HG03280 (cell line): ENCODE data around the gene PFKFB3.

ENCODE experiments used
- ATAC-seq: cut with Tn5 transposase; IDR thresholded peaks from one replicate; pipeline ENCODE4 v1.9.1; 2021; ENCODE audit warnings: mild to moderate bottlenecking, moderate library complexity; ENCODE audit not compliant: unreplicated experiment

Gene PFKFB3

DNA sequence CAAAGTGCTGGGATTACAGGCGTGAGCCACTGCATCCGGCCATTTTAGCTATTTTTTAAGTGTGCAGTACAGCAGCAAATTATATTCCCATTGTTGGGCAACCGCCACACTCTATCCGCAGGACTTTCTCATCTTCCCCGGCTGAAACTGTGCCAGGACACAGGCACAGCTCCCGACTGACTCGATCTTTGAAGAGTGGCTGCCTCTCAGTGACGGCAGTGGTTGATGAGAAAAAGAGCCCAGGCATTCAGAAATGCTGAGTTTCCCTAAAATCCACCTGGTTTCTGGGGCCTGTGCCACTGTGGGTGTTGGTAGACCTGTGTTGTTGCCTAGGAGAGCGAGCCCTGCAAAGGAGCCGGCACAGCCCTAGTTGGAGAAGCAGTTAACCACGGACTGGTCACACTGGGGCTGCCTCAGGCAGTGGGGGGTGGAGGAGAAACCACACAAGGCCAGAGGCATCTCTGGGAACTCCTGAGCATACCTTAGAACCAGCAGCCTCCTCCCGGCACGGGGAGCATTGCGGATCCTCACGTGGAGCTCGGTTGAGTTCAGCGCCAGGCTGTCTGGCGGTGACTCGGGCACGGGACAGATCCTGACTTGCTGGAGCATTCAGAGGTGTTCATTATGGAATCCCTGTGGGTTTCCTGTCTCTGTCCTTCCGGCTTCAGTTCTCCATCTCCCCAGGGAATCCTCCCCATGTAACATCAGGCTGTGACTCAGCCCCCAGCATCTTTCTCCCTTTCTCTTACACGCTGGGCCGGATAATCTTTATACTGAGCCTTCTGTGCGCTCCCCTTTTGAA lies 16.2 kb downstream of the PFKFB3 start:
- ATAC-seq: no peak

DNA sequence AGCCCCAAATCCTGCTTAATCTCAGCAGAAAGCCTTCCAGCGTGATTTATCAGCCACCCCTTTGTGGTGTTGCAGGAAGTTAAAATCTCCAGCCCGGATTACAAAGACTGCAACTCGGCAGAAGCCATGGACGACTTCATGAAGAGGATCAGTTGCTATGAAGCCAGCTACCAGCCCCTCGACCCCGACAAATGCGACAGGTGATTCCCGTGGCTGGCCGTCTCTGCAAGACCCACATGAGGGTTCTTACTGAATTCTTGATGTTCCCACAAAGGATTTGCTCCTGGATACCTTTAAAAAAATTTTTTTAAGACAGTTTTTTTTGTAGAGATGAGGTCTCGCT lies 16.7 kb downstream of the PFKFB3 start:
- no peak for ATAC-seq

DNA sequence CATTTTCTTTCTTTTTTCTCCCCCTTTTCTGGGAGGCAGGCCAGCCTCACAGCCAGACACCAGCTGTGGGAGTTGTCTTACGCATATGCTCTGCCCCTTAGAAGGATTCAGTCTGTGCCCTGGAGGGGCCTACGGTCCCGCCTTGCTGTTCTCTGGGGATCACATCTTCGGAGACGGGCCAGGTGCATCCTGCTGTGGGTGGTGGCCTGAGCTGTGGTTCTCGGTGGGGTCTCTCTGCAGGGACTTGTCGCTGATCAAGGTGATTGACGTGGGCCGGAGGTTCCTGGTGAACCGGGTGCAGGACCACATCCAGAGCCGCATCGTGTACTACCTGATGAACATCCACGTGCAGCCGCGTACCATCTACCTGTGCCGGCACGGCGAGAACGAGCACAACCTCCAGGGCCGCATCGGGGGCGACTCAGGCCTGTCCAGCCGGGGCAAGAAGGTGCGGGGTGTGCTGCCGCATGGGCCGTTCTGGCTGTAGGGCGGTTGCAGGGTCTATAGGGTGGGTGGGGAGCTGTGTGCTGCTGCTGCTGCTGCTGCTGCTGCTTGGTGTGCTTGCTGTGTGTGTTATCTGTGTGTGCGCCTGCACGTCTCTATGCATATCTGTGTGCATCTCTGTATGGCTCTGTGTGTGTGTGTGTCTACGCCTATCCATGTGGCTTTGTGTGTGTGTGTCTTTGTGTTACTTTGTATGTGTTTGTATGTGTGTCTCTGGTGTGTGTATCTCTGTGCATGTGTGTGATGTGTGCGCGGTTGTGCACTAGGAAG lies 17.9 kb downstream of the PFKFB3 start:
- ATAC-seq: no peak

DNA sequence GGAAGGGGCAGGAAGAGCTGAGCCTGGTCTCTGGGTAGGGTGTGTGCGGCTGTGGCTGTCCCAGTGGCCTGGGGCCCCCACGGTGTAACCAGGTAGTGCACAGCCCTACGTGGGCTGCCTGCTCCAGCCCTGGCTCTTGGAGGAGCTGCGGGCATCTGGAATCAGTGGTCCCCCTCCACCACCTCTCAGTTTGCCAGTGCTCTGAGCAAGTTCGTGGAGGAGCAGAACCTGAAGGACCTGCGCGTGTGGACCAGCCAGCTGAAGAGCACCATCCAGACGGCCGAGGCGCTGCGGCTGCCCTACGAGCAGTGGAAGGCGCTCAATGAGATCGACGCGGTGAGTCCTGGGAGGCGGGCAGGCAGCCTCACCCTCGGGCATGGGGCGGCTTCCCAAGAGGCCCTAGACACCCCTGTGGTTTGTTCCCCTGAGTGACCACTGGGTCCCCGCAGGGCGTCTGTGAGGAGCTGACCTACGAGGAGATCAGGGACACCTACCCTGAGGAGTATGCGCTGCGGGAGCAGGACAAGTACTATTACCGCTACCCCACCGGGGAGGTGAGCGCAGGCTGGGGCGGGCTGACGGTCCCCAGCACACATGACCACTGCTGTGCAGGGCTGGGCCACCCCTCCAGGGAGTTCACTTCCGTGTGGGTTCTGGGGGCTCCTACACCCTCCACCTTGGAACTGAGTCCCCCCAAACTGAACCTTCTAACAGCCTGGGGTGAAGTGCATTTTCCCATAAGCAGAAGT lies 18.6 kb downstream of the PFKFB3 start:
- ATAC-seq: no peak

DNA sequence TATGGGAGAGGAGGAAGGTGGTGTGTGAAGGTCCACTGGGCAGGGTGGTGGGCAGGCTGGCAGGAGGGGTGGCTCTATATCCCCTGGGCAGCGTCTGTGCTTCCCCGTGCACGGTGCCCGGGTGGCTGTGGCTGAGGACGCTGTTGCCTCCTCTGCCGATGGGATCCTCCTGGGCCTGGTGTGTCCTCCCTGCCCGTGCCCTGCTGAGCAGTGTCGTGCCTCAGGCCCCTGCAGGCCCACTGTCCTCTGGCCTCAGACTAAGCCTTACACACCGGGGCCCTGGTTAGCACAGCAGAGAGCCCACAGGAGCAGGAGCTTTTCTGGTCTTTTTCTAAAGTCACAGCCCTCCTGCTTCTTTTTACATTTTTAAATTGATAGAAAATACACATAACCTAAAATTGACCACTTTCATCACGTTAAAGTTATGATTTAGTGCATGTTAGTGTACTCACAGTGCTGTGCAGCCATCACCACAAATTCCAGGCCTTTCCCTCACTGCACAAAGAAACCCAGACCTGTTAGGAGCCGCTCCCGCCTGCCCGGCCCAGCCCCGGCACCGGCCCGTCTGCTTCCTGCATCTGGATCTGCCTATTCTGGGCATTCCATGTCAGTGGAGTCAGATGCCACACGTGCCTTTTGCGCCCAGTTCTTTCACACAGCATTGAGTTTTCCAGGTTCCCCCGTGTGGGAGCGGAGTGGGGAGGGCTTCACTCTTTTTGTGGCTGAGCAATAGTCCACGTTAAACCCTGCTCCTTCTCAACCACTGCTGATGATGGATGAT lies 19.4 kb downstream of the PFKFB3 start:
- no peak for ATAC-seq

DNA sequence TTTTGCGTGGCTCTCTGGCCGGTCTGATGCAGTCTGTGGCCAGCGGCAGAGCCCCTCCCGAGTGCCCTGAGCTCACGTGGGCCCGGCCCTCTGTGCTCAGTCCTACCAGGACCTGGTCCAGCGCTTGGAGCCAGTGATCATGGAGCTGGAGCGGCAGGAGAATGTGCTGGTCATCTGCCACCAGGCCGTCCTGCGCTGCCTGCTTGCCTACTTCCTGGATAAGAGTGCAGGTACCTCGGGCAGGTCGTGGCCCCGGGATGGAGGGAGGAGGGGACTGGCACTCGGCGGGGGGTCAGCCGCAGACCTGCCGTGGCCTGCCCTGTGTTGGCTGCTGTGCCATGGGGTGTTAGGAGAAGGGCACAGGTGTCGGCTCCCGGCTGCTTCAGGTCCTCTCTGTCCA lies 20.0 kb downstream of the PFKFB3 start:
- ATAC-seq: no peak

DNA sequence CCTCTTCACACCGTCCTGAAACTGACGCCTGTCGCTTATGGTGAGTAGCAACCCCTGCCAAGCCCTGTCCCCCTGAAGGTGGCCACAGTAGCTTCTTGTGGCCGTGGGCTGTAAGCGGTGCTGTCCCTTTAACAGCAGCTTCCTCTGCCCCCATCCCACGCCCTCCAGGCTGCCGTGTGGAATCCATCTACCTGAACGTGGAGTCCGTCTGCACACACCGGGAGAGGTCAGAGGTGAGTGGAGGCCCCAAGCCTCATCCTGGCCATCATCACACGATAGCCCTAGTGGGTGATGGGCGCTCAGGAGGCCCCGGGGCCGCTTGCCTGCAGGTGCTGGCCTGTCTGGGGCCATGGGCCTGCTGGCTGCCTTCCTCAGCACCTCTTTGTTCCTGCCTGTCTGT lies 21.2 kb downstream of the PFKFB3 start:
- no peak for ATAC-seq

DNA sequence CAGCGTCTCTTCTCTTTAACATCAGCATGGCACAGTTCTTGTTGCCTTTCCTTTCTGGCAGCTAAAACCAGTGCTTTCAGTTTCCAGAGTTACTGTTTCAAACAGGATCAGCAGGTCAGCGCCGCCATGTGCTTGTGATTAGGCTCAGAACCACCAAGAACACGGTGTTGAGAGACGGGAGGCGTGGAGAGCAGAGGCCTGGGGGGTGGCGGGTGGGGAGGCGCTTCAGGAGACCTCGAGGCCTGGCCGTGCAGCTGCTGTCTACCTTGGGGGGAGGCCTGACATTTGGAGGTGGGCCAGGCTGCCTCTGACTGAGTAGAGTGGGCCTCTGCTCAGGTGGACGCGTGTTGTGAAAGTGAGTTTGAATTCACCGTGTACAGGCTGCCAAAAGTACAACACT lies 22.0 kb downstream of the PFKFB3 start:
- ATAC-seq: no peak

DNA sequence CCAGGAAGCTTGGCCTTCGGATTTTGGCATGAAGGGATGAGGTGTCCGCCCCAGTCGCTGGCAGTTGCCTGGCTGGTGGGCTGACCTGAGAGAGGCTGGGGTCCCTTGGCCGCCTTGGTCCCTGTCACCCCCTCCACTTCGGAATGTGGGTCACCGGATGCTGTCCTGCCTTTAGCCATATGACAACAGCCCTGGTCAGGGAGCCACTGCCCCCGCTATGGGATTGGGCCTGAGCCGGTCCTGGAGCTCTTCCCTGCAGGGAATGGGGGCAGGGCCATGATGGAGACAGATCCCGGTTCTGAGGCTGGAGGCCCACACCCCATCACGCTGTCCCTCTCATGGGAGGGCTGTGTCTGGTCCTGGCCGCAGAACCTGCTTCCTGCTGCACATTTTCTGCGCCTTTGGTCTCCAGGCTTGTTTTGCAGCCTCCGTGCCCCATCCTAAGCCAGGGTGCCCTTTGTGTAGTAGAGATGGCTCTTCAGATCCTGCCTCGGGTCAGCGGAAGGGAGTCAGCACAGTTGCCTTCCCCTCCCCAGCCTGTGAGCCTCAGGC lies 22.6 kb downstream of the PFKFB3 start:
- no peak for ATAC-seq

DNA sequence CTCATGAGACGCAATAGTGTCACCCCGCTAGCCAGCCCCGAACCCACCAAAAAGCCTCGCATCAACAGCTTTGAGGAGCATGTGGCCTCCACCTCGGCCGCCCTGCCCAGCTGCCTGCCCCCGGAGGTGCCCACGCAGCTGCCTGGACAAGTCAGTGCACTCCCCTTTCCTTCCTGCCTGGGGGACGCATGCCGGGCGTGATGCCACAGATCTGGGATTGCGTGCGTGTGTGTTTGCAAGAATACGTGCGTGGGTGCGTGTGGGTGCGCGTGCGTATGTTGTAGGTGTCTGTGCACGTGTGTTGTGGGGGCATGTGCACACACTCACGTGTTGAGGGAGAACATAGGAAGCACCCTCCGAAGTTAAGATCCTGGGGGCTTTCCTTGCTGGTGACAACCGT lies 23.5 kb downstream of the PFKFB3 start:
- no peak for ATAC-seq

DNA sequence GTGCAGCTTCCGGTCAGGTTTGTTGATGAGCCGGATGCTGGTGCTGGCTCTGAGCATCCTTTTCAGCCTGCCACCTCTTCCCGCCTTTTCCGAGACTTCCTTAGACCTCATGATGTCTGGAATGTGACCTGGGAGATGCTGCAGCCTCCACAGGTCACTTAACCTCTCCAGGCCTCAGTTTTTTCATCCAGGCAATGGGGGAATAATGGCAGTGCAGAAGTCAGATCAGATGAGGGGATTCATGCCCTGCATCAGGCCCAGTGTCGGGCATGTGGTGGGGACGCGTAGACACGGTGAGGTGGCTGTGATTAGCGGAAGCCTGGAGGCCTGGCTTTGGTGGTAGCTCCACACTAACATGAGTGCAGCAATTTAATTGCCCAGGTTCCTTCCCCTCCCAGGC lies 24.6 kb downstream of the PFKFB3 start:
- ATAC-seq: no peak

DNA sequence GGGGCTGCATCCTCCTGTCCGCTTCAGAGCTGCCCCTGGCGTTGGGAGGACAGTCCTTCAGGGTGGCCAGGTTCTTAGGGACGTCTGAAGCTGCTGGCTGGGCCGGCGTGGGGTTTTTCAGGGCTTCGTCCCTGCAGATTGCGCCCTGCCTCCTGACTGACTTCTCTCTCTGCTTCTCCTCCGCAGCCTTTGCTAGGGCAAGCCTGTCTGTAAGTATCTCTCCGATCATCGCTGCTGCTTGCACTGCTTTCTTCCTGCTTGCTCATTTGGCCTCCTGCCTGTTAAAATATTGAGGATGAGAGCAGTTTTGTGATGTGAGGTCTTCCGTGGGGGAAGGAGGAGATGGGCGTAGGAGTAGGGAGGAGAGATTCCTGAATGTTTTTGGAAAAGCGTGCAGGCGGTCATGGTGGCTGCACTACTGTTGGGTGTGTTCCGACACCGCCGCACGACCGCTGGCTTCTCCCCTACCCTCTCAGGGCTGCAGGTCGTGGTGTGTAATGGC lies 25.3 kb downstream of the PFKFB3 start:
- no peak for ATAC-seq

DNA sequence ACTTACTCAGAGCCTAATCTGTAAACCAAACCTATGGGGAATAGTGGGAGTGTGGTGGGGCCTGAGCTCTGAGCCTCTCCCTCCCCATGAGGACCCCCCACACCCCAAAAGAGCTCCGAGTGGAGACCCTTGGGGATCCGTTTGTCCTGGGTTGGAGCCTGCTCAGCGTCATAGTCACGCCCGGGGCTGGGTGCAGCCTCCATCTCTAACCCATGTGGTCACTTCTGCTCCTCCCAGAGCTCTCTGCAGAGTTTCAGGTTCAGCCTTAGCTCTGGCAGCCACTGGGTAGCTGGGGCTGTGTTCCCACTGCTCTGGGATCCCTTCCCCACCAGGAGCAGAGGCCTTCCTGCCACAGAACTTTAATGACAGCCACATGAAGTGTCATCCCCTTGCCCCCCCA lies 25.9 kb downstream of the PFKFB3 start:
- no peak for ATAC-seq

DNA sequence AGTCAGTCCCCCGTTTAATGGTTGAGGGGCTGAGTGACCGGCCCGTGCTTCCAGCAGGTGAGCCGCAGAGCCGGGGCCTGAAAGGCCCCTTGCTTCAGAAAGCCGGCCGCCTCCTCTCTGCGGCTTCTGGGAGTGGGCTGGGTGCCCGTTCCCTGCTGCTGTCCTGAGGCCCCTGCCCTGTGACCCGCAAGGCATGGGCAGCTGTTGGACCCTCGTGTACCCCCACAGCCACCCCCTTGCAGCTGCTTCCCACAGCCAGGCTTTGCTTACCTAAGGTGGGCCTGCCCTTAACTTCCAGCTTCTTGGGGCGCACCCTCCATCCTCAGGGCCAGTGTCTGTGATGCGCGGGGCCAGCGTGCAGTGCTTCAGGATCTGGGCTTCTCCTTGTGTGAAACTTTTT lies 26.6 kb downstream of the PFKFB3 start:
- no peak for ATAC-seq

DNA sequence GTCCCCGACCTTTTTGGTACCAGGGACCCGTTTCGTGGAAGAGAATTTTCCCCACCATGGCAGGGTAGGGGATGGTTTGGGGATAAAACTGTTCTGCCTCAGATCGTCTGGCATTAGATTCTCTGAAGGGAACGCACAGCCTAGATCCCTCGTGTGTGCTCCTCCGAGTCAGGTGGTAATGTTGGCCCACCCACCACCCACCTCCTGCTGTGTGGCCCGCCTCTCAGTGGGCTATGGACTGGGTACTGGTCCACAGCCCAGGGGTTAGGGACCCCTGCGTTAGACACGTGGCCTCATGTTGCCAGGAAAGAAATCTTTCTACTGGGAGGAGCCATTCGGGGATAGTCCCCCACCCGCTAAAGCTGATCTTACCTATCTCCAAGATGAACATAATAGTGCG lies 27.0 kb downstream of the PFKFB3 start:
- no peak for ATAC-seq

DNA sequence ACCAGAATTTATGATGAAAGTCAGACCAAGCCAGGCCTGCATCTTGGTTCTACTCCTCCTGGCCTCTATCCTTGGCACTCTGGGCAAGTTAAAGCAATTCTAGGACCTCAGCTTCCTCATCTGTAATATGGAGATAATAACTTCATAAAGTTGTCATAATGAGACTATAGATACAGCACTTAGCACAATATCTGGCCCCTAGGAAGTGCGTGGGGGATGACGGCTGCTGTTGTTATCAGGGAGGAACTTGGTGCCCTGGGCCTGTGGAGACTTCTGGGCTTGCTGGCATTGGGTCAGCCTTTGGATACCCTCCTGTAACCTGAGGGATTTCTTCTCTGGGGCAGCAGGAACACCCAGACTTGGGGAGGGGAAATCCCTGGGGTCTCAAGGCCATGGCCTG lies 27.6 kb downstream of the PFKFB3 start:
- no peak for ATAC-seq

DNA sequence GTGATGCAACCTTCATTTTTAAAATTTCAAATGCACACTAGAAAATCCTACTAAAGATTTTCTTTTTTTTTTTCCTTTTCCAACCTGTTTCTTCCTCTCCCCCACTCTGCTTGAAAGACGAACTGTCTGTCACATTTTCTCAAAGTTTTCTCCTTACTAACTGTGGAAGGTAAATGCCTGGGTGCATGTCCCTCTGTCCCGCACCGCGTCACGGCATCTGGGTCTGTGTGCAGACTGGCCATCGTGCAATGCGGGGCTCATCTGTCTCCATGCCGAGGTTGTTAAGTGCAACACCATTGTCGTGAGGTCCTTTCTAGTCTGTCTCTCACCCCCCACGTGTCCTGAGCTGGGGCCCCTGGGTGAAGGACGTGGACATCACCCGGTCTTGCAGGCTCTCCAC lies 28.4 kb downstream of the PFKFB3 start:
- no peak for ATAC-seq

DNA sequence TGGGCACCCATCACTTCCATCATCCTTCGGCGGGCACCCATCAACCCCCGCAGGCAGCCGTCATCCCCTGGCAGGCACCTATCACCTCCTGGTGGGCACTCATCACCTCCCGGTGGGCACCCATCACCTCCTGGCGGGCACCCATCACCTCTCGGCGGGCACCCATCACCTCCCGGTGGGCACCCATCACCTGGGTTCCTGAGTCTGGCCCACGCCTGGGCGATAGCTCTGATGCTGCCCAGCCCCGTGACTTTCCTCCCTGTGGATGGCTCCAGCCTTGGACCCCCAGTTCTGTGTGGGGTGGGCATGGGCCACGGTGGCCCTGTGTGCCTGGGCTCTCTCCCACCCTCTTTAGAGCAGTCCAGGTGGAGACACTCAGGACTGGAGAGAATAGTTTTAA lies 29.0 kb downstream of the PFKFB3 start:
- no peak for ATAC-seq

DNA sequence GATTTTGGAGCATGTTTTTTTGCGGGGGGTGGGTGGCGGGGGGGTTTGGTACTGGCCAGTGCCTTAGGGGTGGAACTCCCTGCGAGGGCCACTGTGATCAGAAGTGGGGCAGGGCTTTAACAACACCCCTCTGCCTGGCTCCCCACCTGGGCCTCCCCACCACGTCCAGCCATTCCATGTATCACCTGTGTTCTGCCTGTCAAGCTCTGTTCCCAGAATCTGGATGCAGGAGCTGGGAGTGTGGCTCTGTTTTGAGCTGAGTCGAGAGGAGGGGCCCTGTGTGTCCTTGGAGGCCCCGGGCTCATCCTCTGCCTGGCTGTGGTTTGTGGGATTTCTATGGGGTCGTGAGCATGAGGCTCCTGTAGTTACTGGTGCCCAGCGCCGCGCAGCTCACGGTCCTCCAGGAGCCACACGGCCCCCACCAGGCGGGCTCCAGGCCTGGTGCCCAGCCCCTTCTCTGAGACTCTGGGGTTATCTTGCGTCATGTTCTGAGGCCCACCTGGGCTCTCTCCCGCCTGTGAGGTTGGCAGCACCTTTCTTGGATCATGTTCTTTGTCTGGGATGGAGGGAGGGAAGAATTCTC lies 29.6 kb downstream of the PFKFB3 start:
- ATAC-seq: no peak
